ENCODE results near the gene DHX38. TPM values are rescaled to one million over a fixed set of nuclear protein-coding genes. Genes with fewer than 3 reads are reported as not detected.

The DHX38 gene
- total RNA-seq, 1 experiment from 2014 or later: 32.3 TPM

DNA sequence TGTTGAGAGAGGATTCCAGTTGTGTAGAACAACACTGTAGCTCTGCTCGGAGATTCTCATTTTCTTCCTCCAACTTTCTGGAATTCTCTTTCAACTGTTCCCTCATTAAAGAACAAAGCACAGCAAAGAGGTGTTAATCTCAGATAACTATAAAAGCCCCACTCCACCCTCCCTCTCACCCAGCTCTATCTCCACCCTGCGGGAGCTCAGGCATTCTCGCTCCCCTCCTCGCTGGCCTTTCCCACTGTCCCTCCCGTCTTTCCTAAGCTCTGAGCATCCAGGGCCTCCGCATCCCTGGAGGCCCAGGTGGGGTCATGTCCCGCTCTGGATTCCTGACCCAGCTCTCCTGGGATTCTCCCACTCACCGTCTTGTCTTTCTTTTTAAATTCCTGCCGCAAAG is 35.1 kb downstream of the DHX38 start:
- Histone ChIP-seq H4K20me1 (ENCODE audit: insufficient read depth, low read depth, low read length) (no peaks in the 10 kb centered on the region), H3K9me2 (replicated peaks; ENCODE audit: insufficient read depth, low read length) (no peaks in the 10 kb centered on the region), H3K9ac (ENCODE audit: low read length) (no peak overlapping the region), H3K27ac (ENCODE audit: low read length) (no peak overlapping the region), H3K36me3 (ENCODE audit: insufficient read depth, low read length) (no peaks in the 10 kb centered on the region), H3K4me2 (ENCODE audit: low read depth, low read length, poor library complexity, severe bottlenecking) (no peak overlapping the region), H3K4me3 (ENCODE audit: low read length) (no peak overlapping the region), H3K9me3 (ENCODE audit: low read length) (no peaks in the 10 kb centered on the region), H3K4me1 (ENCODE audit: low read length) (no peaks in the 10 kb centered on the region), H3K79me2 (ENCODE audit: low read length) (no peaks in the 10 kb centered on the region), H3K27me3 (ENCODE audit: low read length) (no peaks in the 10 kb centered on the region), H2AFZ (ENCODE audit: low read length) (no peak overlapping the region)
- peak; percentile 15 for DNase-seq

GRCh38 chr16:72129976-72130656 is 36.5 kb downstream of the DHX38 start:
- Histone ChIP-seq H3K9ac (ENCODE audit: low read length) (no peak overlapping the region), H3K4me1 (ENCODE audit: low read length) (no peaks in the 10 kb centered on the region), H4K20me1 (ENCODE audit: insufficient read depth, low read depth, low read length) (no peaks in the 10 kb centered on the region), H3K9me2 (replicated peaks; ENCODE audit: insufficient read depth, low read length) (no peaks in the 10 kb centered on the region), H3K4me2 (ENCODE audit: low read depth, low read length, poor library complexity, severe bottlenecking) (no peak overlapping the region), H3K36me3 (ENCODE audit: insufficient read depth, low read length) (no peaks in the 10 kb centered on the region), H3K4me3 (ENCODE audit: low read length) (no peak overlapping the region), H3K27ac (ENCODE audit: low read length) (no peak overlapping the region), H2AFZ (ENCODE audit: low read length) (no peak overlapping the region), H3K79me2 (ENCODE audit: low read length) (no peaks in the 10 kb centered on the region), H3K27me3 (ENCODE audit: low read length) (no peaks in the 10 kb centered on the region), H3K9me3 (ENCODE audit: low read length) (no peaks in the 10 kb centered on the region)
- no peak for DNase-seq

DNA sequence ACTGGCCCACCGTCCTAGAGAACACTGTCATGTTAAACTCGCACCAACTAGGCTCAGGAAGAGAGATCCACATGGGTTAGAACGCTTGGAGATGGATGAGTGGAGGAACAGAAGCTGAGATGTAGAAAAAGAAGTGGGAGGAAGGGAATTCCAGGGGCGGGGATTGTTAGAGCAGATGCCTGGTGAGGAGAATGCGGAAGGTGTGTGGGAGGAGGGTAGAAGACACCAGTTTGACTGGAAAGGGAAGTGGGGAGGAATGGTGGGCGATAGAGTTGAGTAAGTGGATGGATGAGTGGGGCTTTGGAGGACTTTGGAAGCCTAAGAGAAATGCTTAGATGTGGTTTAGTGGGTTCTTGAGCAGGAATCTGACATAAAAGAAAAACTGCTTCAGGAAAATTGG is 37.4 kb downstream of the DHX38 start:
- H3K9ac ChIP-seq (ENCODE audit: low read length): no peak overlapping the region
- DNase-seq: no peak
- H3K27ac ChIP-seq (ENCODE audit: low read length): no peak overlapping the region
- no peaks in the 10 kb centered on the region for H3K9me2 ChIP-seq (replicated peaks; ENCODE audit: insufficient read depth, low read length)
- H3K4me3 ChIP-seq (ENCODE audit: low read length): no peak overlapping the region
- H4K20me1 ChIP-seq (ENCODE audit: insufficient read depth, low read depth, low read length): no peaks in the 10 kb centered on the region
- no peaks in the 10 kb centered on the region for H3K36me3 ChIP-seq (ENCODE audit: insufficient read depth, low read length)
- H3K4me1 ChIP-seq (ENCODE audit: low read length): no peaks in the 10 kb centered on the region
- no peak overlapping the region for H2AFZ ChIP-seq (ENCODE audit: low read length)
- H3K27me3 ChIP-seq (ENCODE audit: low read length): no peaks in the 10 kb centered on the region
- H3K9me3 ChIP-seq (ENCODE audit: low read length): no peaks in the 10 kb centered on the region
- H3K79me2 ChIP-seq (ENCODE audit: low read length): no peaks in the 10 kb centered on the region
- no peak overlapping the region for H3K4me2 ChIP-seq (ENCODE audit: low read depth, low read length, poor library complexity, severe bottlenecking)

GRCh38 chr16:72132726-72133125 is 39.1 kb downstream of the DHX38 start:
- Histone ChIP-seq H3K9me3 (ENCODE audit: low read length) (no peaks in the 10 kb centered on the region), H3K4me2 (ENCODE audit: low read depth, low read length, poor library complexity, severe bottlenecking) (no peak overlapping the region), H3K79me2 (ENCODE audit: low read length) (no peaks in the 10 kb centered on the region), H4K20me1 (ENCODE audit: insufficient read depth, low read depth, low read length) (no peaks in the 10 kb centered on the region), H2AFZ (ENCODE audit: low read length) (no peak overlapping the region), H3K9ac (ENCODE audit: low read length) (no peak overlapping the region), H3K36me3 (ENCODE audit: insufficient read depth, low read length) (no peaks in the 10 kb centered on the region), H3K27ac (ENCODE audit: low read length) (no peak overlapping the region), H3K4me3 (ENCODE audit: low read length) (no peak overlapping the region), H3K9me2 (replicated peaks; ENCODE audit: insufficient read depth, low read length) (no peaks in the 10 kb centered on the region), H3K27me3 (ENCODE audit: low read length) (no peaks in the 10 kb centered on the region), H3K4me1 (ENCODE audit: low read length) (no peaks in the 10 kb centered on the region)
- no peak for DNase-seq

GRCh38 chr16:72134507-72134906 is 40.9 kb downstream of the DHX38 start:
- DNase-seq: no peak
- Histone ChIP-seq H4K20me1 (ENCODE audit: insufficient read depth, low read depth, low read length) (no peaks in the 10 kb centered on the region), H3K4me3 (ENCODE audit: low read length) (no peak overlapping the region), H3K9ac (ENCODE audit: low read length) (no peak overlapping the region), H3K9me3 (ENCODE audit: low read length) (no peaks in the 10 kb centered on the region), H3K79me2 (ENCODE audit: low read length) (no peaks in the 10 kb centered on the region), H3K27me3 (ENCODE audit: low read length) (no peaks in the 10 kb centered on the region), H3K36me3 (ENCODE audit: insufficient read depth, low read length) (no peaks in the 10 kb centered on the region), H2AFZ (ENCODE audit: low read length) (no peak overlapping the region), H3K9me2 (replicated peaks; ENCODE audit: insufficient read depth, low read length) (no peaks in the 10 kb centered on the region), H3K4me2 (ENCODE audit: low read depth, low read length, poor library complexity, severe bottlenecking) (no peak overlapping the region), H3K4me1 (ENCODE audit: low read length) (no peaks in the 10 kb centered on the region), H3K27ac (ENCODE audit: low read length) (no peak overlapping the region)

GRCh38 chr16:72137380-72138063 is 43.9 kb downstream of the DHX38 start:
- H3K27ac ChIP-seq (ENCODE audit: low read length): no peak overlapping the region
- H3K4me3 ChIP-seq (ENCODE audit: low read length): no peak overlapping the region
- H3K27me3 ChIP-seq (ENCODE audit: low read length): no peaks in the 10 kb centered on the region
- no peak for DNase-seq
- no peaks in the 10 kb centered on the region for H3K79me2 ChIP-seq (ENCODE audit: low read length)
- H3K4me2 ChIP-seq (ENCODE audit: low read depth, low read length, poor library complexity, severe bottlenecking): no peak overlapping the region
- H4K20me1 ChIP-seq (ENCODE audit: insufficient read depth, low read depth, low read length): no peaks in the 10 kb centered on the region
- H3K9ac ChIP-seq (ENCODE audit: low read length): no peak overlapping the region
- no peaks in the 10 kb centered on the region for H3K9me2 ChIP-seq (replicated peaks; ENCODE audit: insufficient read depth, low read length)
- no peak overlapping the region for H2AFZ ChIP-seq (ENCODE audit: low read length)
- no peaks in the 10 kb centered on the region for H3K4me1 ChIP-seq (ENCODE audit: low read length)
- no peaks in the 10 kb centered on the region for H3K9me3 ChIP-seq (ENCODE audit: low read length)
- H3K36me3 ChIP-seq (ENCODE audit: insufficient read depth, low read length): no peaks in the 10 kb centered on the region

DNA sequence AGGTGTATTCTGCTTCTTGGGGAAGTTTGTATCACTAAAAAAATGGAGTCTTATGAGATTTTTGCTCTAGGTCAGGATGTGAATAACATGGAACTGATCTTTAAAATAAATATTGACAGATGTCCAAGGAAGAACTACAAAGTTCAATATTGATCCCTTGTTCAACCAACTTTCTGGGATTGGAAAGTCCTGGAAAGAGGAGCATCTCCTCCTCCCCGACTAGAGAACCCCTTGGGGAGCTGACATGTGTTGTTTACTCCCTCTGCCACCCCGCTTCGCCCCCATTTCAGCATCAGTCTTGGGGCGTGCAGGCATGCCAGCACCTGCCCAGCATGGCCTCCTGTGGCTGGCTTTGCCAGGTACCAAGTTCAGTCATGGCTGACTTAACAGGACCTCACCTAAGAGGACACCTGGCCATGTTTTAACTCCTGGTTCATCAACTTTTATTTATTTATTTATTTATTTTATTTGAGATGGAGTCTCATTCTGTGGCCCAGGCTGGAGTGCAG is 44.5 kb downstream of the DHX38 start:
- no peaks in the 10 kb centered on the region for H3K79me2 ChIP-seq (ENCODE audit: low read length)
- H2AFZ ChIP-seq (ENCODE audit: low read length): no peak overlapping the region
- no peak for DNase-seq
- no peaks in the 10 kb centered on the region for H3K4me1 ChIP-seq (ENCODE audit: low read length)
- no peaks in the 10 kb centered on the region for H3K27me3 ChIP-seq (ENCODE audit: low read length)
- H3K9me2 ChIP-seq (replicated peaks; ENCODE audit: insufficient read depth, low read length): no peaks in the 10 kb centered on the region
- no peak overlapping the region for H3K27ac ChIP-seq (ENCODE audit: low read length)
- no peak overlapping the region for H3K4me2 ChIP-seq (ENCODE audit: low read depth, low read length, poor library complexity, severe bottlenecking)
- H3K9me3 ChIP-seq (ENCODE audit: low read length): no peaks in the 10 kb centered on the region
- H4K20me1 ChIP-seq (ENCODE audit: insufficient read depth, low read depth, low read length): no peaks in the 10 kb centered on the region
- no peaks in the 10 kb centered on the region for H3K36me3 ChIP-seq (ENCODE audit: insufficient read depth, low read length)
- no peak overlapping the region for H3K4me3 ChIP-seq (ENCODE audit: low read length)
- no peak overlapping the region for H3K9ac ChIP-seq (ENCODE audit: low read length)

- Histone ChIP-seq H2AFZ (ENCODE audit: low read length) (no peak overlapping the region), H3K36me3 (ENCODE audit: insufficient read depth, low read length) (no peaks in the 10 kb centered on the region), H3K27ac (ENCODE audit: low read length) (no peak overlapping the region), H4K20me1 (ENCODE audit: insufficient read depth, low read depth, low read length) (no peaks in the 10 kb centered on the region), H3K9me2 (replicated peaks; ENCODE audit: insufficient read depth, low read length) (no peaks in the 10 kb centered on the region), H3K4me2 (ENCODE audit: low read depth, low read length, poor library complexity, severe bottlenecking) (no peak overlapping the region), H3K4me1 (ENCODE audit: low read length) (no peaks in the 10 kb centered on the region), H3K27me3 (ENCODE audit: low read length) (no peaks in the 10 kb centered on the region), H3K4me3 (ENCODE audit: low read length) (no peak overlapping the region), H3K9me3 (ENCODE audit: low read length) (no peaks in the 10 kb centered on the region), H3K79me2 (ENCODE audit: low read length) (no peaks in the 10 kb centered on the region), H3K9ac (ENCODE audit: low read length) (no peak overlapping the region)
- DNase-seq: no peak
Measured at GRCh38 chr16:72139908-72140307, 46.3 kb downstream of the DHX38 start.
